ENCODE results near the gene SCART1. TPM values are rescaled to one million over a fixed set of nuclear protein-coding genes. Genes with fewer than 3 reads are reported as not detected.
A peak's percentile ranks its signal among the peaks of the same experiment; 100 is the strongest.

The SCART1 gene
- total RNA-seq, 1 donor from 2014 or later = 3.8 TPM

DNA sequence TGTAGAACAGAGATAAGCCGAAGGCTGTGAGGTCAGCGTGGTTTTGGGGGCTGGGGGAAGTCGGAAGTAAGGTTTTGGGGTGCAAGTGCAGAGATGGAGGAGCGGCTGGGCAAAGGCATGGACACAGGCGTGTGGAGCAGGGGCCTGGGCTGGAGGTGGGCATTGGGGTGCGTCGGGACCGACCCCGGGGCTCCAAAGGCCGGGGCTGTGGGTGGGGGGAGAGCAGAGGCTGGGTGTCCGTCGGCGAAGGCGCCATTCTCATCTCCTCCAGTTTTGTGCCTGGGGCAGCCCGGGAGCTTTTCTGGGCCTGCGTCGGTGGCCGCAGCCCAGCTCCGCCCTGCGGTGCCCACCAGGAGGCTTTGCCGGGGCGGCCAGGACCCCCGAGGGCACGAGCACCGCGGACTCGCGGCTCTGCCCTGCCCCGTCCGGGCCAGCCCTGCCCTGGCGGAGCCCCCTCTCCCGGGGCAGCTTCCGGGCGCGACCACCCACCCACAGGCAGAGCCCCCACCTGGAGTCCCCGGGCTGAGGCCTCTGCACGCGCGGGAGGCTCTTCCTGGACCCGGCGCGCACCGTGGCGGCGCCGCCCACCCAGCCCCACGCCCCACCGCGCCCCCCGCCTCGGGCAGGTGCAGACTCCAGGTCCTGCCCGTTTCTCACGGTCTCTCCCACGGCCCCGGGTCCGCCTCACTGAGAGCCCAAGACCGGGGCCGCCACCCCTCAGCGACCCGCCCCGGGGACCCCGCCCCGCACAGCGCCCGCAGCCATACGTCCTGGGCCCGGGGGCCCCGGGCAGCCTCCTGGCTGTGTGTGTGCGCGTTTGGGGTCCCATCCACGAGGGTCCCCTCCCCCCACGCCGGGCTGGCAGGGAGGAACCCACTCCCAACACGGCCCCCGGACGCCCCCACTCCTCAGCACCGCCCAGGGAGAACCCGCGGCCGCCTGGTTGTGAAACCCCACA is 7.7 kb upstream of the SCART1 start:
- H3K36me3 Mint-ChIP-seq (ENCODE audit: unreplicated experiment) = peaks cover 17% of the 10 kb centered on the region
- TF ChIP-seq, protein P1, sequence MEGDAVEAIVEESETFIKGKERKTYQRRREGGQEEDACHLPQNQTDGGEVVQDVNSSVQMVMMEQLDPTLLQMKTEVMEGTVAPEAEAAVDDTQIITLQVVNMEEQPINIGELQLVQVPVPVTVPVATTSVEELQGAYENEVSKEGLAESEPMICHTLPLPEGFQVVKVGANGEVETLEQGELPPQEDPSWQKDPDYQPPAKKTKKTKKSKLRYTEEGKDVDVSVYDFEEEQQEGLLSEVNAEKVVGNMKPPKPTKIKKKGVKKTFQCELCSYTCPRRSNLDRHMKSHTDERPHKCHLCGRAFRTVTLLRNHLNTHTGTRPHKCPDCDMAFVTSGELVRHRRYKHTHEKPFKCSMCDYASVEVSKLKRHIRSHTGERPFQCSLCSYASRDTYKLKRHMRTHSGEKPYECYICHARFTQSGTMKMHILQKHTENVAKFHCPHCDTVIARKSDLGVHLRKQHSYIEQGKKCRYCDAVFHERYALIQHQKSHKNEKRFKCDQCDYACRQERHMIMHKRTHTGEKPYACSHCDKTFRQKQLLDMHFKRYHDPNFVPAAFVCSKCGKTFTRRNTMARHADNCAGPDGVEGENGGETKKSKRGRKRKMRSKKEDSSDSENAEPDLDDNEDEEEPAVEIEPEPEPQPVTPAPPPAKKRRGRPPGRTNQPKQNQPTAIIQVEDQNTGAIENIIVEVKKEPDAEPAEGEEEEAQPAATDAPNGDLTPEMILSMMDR (IDR thresholded peaks at IDR 0.05; ENCODE audit: partially characterized antibody, unreplicated experiment) = no peak
- no peak overlapping the region for H3K4me3 Mint-ChIP-seq (ENCODE audit: unreplicated experiment)
- peak; percentile 10 for DNase-seq
- no peak overlapping the region for H3K27ac Mint-ChIP-seq (ENCODE audit: unreplicated experiment)
- H3K27me3 Mint-ChIP-seq (ENCODE audit: unreplicated experiment) = peaks cover 11% of the 10 kb centered on the region
- H3K4me1 Mint-ChIP-seq (ENCODE audit: low read depth, unreplicated experiment) = no peaks in the 10 kb centered on the region
- H3K9me3 Mint-ChIP-seq (ENCODE audit: unreplicated experiment) = peaks cover 24% of the 10 kb centered on the region

DNA sequence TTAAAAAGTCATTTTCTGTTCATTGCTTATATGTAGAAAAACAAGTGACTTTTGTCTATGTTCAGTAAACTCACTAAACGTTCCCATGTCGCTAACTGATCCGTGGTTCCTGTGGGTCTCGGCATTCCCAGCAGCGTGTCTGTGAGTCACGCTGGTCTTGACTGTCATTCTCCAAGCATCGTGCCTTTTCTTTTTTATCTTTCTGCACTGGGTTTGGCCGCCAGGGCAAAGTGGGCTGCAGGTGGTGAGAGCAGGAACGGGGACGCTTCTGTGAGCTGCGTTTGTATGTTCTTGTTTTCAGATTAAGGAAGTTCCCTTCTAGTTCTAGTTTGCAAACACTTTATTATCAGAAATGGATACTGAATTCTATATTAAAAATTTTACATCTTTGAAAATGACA is 6.8 kb upstream of the SCART1 start:
- Mint-ChIP-seq H3K4me1 (ENCODE audit: low read depth, unreplicated experiment) (no peaks in the 10 kb centered on the region), H3K27me3 (ENCODE audit: unreplicated experiment) (peaks cover 11% of the 10 kb centered on the region), H3K36me3 (ENCODE audit: unreplicated experiment) (peaks cover 17% of the 10 kb centered on the region)

DNA sequence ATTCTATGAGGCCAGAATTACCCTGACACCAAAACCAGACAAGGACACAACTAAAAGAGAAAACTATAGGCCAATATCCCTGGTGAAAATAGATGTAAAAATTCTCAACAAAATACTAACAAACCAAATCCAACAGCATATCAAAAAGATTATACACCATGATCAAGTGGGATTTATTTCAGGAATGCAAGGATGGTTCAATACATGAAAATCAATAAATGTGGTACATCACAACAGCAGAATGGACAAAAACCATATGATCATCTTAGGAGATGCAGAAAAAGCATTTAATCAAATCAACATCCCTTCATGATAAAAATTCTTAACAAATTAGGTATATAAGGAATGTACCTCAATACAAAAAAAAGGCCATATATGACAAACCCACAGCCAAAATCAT is 5.6 kb upstream of the SCART1 start:
- DNase-seq = no peak
- H3K9me3 Mint-ChIP-seq (ENCODE audit: unreplicated experiment) = peaks cover 20% of the 10 kb centered on the region
- H3K27ac Mint-ChIP-seq (ENCODE audit: unreplicated experiment) = no peak overlapping the region
- peaks cover 18% of the 10 kb centered on the region for H3K36me3 Mint-ChIP-seq (ENCODE audit: unreplicated experiment)
- TF ChIP-seq, protein P1 (IDR thresholded peaks at IDR 0.05; ENCODE audit: partially characterized antibody, unreplicated experiment) = no peak
- H3K4me3 Mint-ChIP-seq (ENCODE audit: unreplicated experiment) = no peak overlapping the region
- H3K4me1 Mint-ChIP-seq (ENCODE audit: low read depth, unreplicated experiment) = no peaks in the 10 kb centered on the region
- H3K27me3 Mint-ChIP-seq (ENCODE audit: unreplicated experiment) = peaks cover 11% of the 10 kb centered on the region

More for the DNA sequence above, 6.8 kb upstream of the SCART1 start:
- Mint-ChIP-seq H3K27ac (ENCODE audit: unreplicated experiment) (no peak overlapping the region), H3K9me3 (ENCODE audit: unreplicated experiment) (peaks cover 24% of the 10 kb centered on the region), H3K4me3 (ENCODE audit: unreplicated experiment) (no peak overlapping the region)
- TF ChIP-seq, protein P1 (IDR thresholded peaks at IDR 0.05; ENCODE audit: partially characterized antibody, unreplicated experiment) = no peak
- no peak for DNase-seq

DNA sequence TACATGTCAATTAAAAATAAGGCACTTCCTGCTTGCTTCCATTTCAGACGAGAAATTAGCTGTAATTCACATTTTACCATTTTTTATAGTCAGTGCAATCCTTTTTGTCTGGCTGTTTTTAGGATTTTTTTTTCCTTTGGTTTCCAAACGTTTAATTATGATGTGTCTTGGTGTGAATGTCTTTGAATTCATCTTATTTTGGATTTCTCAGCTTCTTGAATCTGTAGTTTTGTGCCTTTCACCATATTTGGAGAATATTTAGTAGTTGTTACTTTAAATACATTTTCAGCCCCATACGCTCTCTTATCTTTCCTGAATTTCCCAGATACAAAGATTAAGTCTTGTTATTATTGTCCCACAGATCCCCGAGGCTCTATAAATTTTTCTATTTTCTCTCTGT is 2.4 kb upstream of the SCART1 start:
- Mint-ChIP-seq H3K9me3 (ENCODE audit: unreplicated experiment) (peaks cover 19% of the 10 kb centered on the region), H3K4me1 (ENCODE audit: low read depth, unreplicated experiment) (no peaks in the 10 kb centered on the region), H3K36me3 (ENCODE audit: unreplicated experiment) (peaks cover 21% of the 10 kb centered on the region), H3K27me3 (ENCODE audit: unreplicated experiment) (peaks cover 6% of the 10 kb centered on the region), H3K27ac (ENCODE audit: unreplicated experiment) (no peak overlapping the region), H3K4me3 (ENCODE audit: unreplicated experiment) (no peak overlapping the region)
- no peak for DNase-seq
- TF ChIP-seq, protein P1 (IDR thresholded peaks at IDR 0.05; ENCODE audit: partially characterized antibody, unreplicated experiment) = no peak

DNA sequence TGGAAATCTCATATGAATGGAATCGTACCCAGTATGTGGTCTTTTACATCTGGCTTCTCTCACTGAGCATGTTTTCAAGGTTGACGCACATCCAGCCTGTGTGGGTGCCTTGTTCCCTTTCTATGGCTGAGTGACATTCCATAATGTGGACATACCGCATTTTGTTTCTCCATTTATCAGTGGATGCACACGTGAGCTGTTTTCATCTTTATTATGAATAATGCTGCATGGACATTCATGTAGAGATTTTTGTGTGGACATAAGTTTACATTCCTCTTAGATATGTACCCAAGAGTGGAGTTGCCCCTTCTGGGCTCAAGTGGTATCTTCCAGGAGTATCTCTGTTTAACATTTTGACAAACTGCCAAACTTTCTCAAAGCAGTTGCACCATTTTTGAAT is 1.3 kb upstream of the SCART1 start:
- peaks cover 3% of the 10 kb centered on the region for H3K27me3 Mint-ChIP-seq (ENCODE audit: unreplicated experiment)
- H3K27ac Mint-ChIP-seq (ENCODE audit: unreplicated experiment) = no peak overlapping the region
- H3K4me1 Mint-ChIP-seq (ENCODE audit: low read depth, unreplicated experiment) = no peaks in the 10 kb centered on the region
- TF ChIP-seq, protein P1 (IDR thresholded peaks at IDR 0.05; ENCODE audit: partially characterized antibody, unreplicated experiment) = no peak
- DNase-seq = no peak
- H3K36me3 Mint-ChIP-seq (ENCODE audit: unreplicated experiment) = peaks cover 12% of the 10 kb centered on the region
- peaks cover 13% of the 10 kb centered on the region for H3K9me3 Mint-ChIP-seq (ENCODE audit: unreplicated experiment)
- H3K4me3 Mint-ChIP-seq (ENCODE audit: unreplicated experiment) = no peak overlapping the region

All from glutamatergic neuron (in vitro differentiated cells).